ENCODE results near the gene RHEB. TPM values are rescaled to one million over a fixed set of nuclear protein-coding genes. Genes with fewer than 3 reads are reported as not detected.
A peak's percentile ranks its signal among the peaks of the same experiment; 100 is the strongest.

RHEB gene
- total RNA-seq, 1 donor from 2014 or later: 71.7 TPM

DNA sequence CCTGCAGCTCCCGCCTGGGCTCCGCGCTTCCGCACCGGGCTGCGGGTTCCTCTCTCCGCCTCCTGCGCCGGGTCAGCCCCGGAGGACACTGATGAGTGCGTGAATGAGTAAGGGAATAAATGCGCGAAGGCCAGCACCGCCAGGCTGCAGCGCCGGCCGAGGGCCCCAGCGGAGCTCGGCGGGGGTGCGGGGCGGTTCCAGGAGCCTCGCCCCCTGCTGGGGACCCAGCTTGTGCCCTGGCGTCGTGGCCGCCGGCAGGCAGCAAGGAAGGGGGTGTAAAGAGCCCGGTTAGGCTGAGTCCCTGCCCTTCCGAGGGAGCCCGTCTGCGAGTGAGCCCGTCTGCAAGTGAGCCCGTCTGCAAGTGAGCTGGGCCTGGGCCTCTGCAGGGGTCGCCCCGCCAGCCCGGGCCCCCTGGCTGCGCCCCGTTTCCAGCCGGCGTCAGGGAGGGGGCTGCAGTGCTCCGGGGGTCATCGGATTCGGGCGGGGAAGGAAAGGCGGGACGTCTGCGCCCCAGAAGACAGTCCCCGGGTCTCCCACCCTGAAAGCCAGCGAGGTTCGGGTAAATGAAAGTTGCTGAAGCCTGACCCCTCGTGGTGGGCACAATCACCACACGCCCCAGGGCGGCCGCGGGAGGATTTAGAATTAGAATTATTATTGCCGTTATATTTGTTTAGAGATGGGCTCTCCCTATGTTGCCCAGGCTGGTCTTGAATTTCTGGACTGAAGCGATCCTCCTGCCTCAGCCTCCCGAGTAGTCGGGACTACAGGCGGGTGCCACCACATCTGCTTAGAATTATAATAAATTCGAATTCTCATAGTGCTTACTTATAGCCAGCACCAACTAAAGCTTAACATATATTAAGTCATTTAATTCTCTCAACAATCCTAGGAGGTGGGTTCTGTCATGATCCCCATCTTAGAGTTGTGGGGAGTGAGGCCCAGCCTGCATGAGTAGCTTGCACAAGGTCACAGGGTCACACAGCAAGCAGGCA, 71.1 kb downstream of the RHEB start:
- H3K9me3 Mint-ChIP-seq (ENCODE audit: low read depth): no peaks in the 10 kb centered on the region
- H3K27me3 Mint-ChIP-seq: peaks cover 36% of the 10 kb centered on the region
- TF ChIP-seq, protein P1, sequence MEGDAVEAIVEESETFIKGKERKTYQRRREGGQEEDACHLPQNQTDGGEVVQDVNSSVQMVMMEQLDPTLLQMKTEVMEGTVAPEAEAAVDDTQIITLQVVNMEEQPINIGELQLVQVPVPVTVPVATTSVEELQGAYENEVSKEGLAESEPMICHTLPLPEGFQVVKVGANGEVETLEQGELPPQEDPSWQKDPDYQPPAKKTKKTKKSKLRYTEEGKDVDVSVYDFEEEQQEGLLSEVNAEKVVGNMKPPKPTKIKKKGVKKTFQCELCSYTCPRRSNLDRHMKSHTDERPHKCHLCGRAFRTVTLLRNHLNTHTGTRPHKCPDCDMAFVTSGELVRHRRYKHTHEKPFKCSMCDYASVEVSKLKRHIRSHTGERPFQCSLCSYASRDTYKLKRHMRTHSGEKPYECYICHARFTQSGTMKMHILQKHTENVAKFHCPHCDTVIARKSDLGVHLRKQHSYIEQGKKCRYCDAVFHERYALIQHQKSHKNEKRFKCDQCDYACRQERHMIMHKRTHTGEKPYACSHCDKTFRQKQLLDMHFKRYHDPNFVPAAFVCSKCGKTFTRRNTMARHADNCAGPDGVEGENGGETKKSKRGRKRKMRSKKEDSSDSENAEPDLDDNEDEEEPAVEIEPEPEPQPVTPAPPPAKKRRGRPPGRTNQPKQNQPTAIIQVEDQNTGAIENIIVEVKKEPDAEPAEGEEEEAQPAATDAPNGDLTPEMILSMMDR (IDR thresholded peaks at IDR 0.05; ENCODE audit: unreplicated experiment): peak; percentile 85
- H3K36me3 Mint-ChIP-seq (ENCODE audit: insufficient read depth): no peaks in the 10 kb centered on the region
- H3K27ac Mint-ChIP-seq: no peak overlapping the region
- H3K4me3 Mint-ChIP-seq (ENCODE audit: low read depth): peak overlapping the region; percentile 46
- H3K4me1 Mint-ChIP-seq (ENCODE audit: low read depth): no peaks in the 10 kb centered on the region
- DNase-seq (ENCODE audit: low spot score, unreplicated experiment): peak; percentile 63

DNA sequence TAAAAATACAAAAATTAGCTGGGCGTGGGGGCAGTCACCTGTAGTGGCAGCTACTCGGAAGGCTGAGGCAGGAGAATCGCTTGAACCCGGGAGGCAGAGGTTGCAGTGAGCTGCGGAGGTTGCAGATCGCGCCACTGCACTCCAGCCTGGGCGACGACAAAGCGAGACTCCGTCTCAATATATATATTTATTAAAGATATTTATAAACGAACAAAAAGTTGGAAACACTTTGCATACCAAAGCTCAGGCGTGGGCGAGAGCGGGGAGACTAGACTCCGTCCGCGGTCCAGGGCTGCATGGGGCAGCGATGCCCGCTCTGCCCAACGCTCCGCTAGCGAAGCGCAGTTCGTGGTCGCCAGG, 71.8 kb downstream of the RHEB start:
- H3K36me3 Mint-ChIP-seq (ENCODE audit: insufficient read depth): no peaks in the 10 kb centered on the region
- H3K4me3 Mint-ChIP-seq (ENCODE audit: low read depth): peak overlapping the region; percentile 38
- H3K4me1 Mint-ChIP-seq (ENCODE audit: low read depth): no peaks in the 10 kb centered on the region
- peaks cover 34% of the 10 kb centered on the region for H3K27me3 Mint-ChIP-seq
- no peak overlapping the region for H3K27ac Mint-ChIP-seq
- TF ChIP-seq, protein P1 (IDR thresholded peaks at IDR 0.05; ENCODE audit: unreplicated experiment): no peak
- no peak for DNase-seq (ENCODE audit: low spot score, unreplicated experiment)
- H3K9me3 Mint-ChIP-seq (ENCODE audit: low read depth): no peaks in the 10 kb centered on the region

DNA sequence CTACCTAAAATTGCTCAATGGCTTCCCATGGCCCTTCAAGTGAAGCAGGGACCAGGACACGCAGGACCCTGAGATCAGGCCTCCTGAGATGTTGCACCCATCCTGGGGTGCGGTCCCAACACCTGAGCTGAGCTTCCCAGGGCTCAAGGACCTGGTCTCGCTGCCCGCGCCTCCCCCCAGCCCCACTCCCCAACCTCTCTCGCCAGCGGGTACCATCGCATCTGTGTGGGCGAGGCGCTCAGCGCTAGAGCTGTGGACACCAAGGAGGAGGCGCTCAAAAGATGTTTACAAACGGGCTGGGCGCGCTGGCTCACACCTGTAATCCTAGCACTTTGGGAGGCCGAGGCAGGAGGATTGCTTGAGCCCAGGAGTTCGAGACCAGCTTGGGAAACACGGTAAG, 72.4 kb downstream of the RHEB start:
- DNase-seq (ENCODE audit: low spot score, unreplicated experiment): no peak
- TF ChIP-seq, protein P1 (IDR thresholded peaks at IDR 0.05; ENCODE audit: unreplicated experiment): no peak
- Mint-ChIP-seq H3K4me3 (ENCODE audit: low read depth) (no peak overlapping the region), H3K36me3 (ENCODE audit: insufficient read depth) (no peaks in the 10 kb centered on the region), H3K9me3 (ENCODE audit: low read depth) (no peaks in the 10 kb centered on the region), H3K27ac (no peak overlapping the region), H3K4me1 (ENCODE audit: low read depth) (no peaks in the 10 kb centered on the region), H3K27me3 (peaks cover 32% of the 10 kb centered on the region)

DNA sequence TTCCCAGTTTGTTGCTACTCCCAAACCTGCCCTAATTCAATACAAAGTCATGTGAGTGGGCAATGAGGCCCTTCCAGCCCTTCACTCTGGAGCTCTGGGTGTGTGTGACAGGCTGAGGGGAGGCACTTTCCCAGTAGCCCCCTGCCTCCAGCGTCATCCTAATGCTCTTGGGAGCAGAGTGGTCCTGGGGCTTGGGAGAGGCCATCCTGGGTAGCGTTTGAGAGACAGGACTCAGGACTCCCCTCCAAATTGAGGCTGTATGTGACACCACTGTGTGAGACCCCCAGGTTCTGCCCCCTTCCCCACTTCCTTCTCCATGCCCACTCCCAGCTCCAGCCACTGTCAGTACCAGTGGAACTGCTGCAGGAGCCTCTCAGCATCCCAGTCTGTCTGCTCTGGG, 73.3 kb downstream of the RHEB start:
- Mint-ChIP-seq H3K9me3 (ENCODE audit: low read depth) (no peaks in the 10 kb centered on the region), H3K27me3 (peaks cover 33% of the 10 kb centered on the region), H3K4me1 (ENCODE audit: low read depth) (peaks cover 1% of the 10 kb centered on the region), H3K27ac (no peak overlapping the region), H3K4me3 (ENCODE audit: low read depth) (no peak overlapping the region), H3K36me3 (ENCODE audit: insufficient read depth) (no peaks in the 10 kb centered on the region)
- no peak for DNase-seq (ENCODE audit: low spot score, unreplicated experiment)
- TF ChIP-seq, protein P1 (IDR thresholded peaks at IDR 0.05; ENCODE audit: unreplicated experiment): no peak

DNA sequence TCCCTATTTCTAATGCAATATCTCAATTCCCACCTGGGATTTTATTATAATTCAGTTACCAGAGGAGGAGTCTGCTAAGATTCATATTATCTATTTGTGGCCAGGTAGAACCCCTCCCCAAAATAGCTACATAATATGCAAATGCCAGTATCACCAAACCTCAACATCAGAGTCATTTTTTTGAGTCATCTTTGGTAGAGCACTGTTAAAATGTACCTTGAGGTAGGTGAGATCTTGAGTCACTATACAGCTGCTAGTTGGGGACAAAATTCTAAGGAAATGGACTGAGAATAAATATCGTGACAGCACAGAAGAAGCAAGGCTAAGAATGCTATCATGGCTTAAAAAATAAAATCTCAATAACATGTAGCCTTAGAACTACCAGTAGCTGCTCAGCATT, 75.1 kb downstream of the RHEB start:
- Mint-ChIP-seq H3K4me1 (ENCODE audit: low read depth) (peaks cover 3% of the 10 kb centered on the region), H3K27me3 (peaks cover 31% of the 10 kb centered on the region), H3K9me3 (ENCODE audit: low read depth) (no peaks in the 10 kb centered on the region), H3K4me3 (ENCODE audit: low read depth) (no peak overlapping the region), H3K27ac (no peak overlapping the region), H3K36me3 (ENCODE audit: insufficient read depth) (no peaks in the 10 kb centered on the region)
- TF ChIP-seq, protein P1 (IDR thresholded peaks at IDR 0.05; ENCODE audit: unreplicated experiment): no peak
- no peak for DNase-seq (ENCODE audit: low spot score, unreplicated experiment)
